GM19397 (cell line): ENCODE measurements around the gene SF3B6.
"Not testable (repeated sequence)": the region's sequence is repeated elsewhere in the genome, so short reads cannot be mapped to it uniquely, and the experiment has no call there.

Experiments used
- ATAC-seq: cut with Tn5 transposase; IDR thresholded peaks from one replicate; pipeline ENCODE4 v1.9.1; 2021; ENCODE audit warnings: mild to moderate bottlenecking, moderate library complexity; ENCODE audit not compliant: unreplicated experiment

The SF3B6 gene

GRCh38 chr2:24054366-24055010 lies 21.6 kb downstream of the SF3B6 start:
- no peak for ATAC-seq

GRCh38 chr2:24052951-24053350 lies 23.2 kb downstream of the SF3B6 start:
- no peak for ATAC-seq

- ATAC-seq, result no peak
These were observed 24.3 kb downstream of the SF3B6 start for GRCh38 chr2:24051833-24052232.

GRCh38 chr2:24050041-24050979 lies 25.8 kb downstream of the SF3B6 start:
- no peak for ATAC-seq

GRCh38 chr2:24049485-24050021 lies 26.6 kb downstream of the SF3B6 start, which contains the start of gene FKBP1B:
Gene FKBP1B, plus strand, starts transcription at chr2:24049741. Its CDS starts 109 bp downstream, at chr2:24049850.
- no peak for ATAC-seq

GRCh38 chr2:24048769-24049484 lies 27.2 kb downstream of the SF3B6 start:
- no peak for ATAC-seq

GRCh38 chr2:24047703-24048033 lies 28.5 kb downstream of the SF3B6 start:
- ATAC-seq, result peak; percentile 1

GRCh38 chr2:24046930-24047702 lies 29.0 kb downstream of the SF3B6 start, which contains the start of gene WDCP:
Gene WDCP, minus strand, starts transcription at chr2:24047391. Its CDS starts 7,897 bp downstream, at chr2:24039494.
- ATAC-seq, result peak; percentile 99

- ATAC-seq, result no peak
These were observed 29.6 kb downstream of the SF3B6 start for GRCh38 chr2:24046599-24046929.

GRCh38 chr2:24045511-24046508 lies 30.3 kb downstream of the SF3B6 start:
- no peak for ATAC-seq

- not testable (repeated sequence) for ATAC-seq
These were observed 33.0 kb downstream of the SF3B6 start for GRCh38 chr2:24043133-24043532.

- ATAC-seq, result no peak
These were observed 35.6 kb downstream of the SF3B6 start for GRCh38 chr2:24040511-24040910.

GRCh38 chr2:24038786-24039499 lies 37.2 kb downstream of the SF3B6 start:
- ATAC-seq, result no peak

GRCh38 chr2:24026233-24026632 lies 49.9 kb downstream of the SF3B6 start:
- ATAC-seq, result no peak

- no peak for ATAC-seq
These were observed 51.0 kb downstream of the SF3B6 start for GRCh38 chr2:24024996-24025663.

GRCh38 chr2:24024018-24024417 lies 52.1 kb downstream of the SF3B6 start:
- ATAC-seq, result no peak

GRCh38 chr2:24022975-24023575 lies 53.1 kb downstream of the SF3B6 start:
- no peak for ATAC-seq
